ENCODE data around the gene SMYD2. TPM values are rescaled to one million over a fixed set of nuclear protein-coding genes. Genes with fewer than 3 reads are reported as not detected.

SMYD2 gene
- total RNA-seq, 2 experiments from 2014 or later = 20.8 to 26.5 TPM

GRCh38 chr1:214328770-214329469 lies 48.0 kb downstream of the SMYD2 start:
- POLR2A ChIA-PET = interaction anchor here (0.5 to 3.2 kb wide), 5 partner anchors 11 to 348 kb away, joined by 4 to 17 read pairs (median 4); no protein-coding TSS in a partner anchor
- H3K27ac ChIP-seq (ENCODE audit: low read depth, low read length, poor library complexity, severe bottlenecking) = no peak overlapping the region
- no peak overlapping the region for H2AFZ ChIP-seq (ENCODE audit: low read length)
- BruUV-seq (replicated peaks) = no TSS peak
- no peaks in the 10 kb centered on the region for H3K9me2 ChIP-seq (ENCODE audit: insufficient read depth, low read length)
- no peak overlapping the region for H3K4me2 ChIP-seq (ENCODE audit: low read length)
- H3K79me2 ChIP-seq (ENCODE audit: insufficient read depth, low read depth, low read length) = no peaks in the 10 kb centered on the region
- TF ChIP-seq EZH2phosphoT487 (IDR thresholded peaks at IDR 0.05; ENCODE audit: borderline replicate concordance, low read depth, low read length) = no peak
- peak; percentile 88 for TF ChIP-seq CTCF (conservative IDR thresholded peaks at IDR 0.05; ENCODE audit: low read length)
- H3K4me3 ChIP-seq (ENCODE audit: low read depth, low read length, poor library complexity, severe bottlenecking) = no peak overlapping the region
- peaks cover 13% of the 10 kb centered on the region; the same call in 1 of the 2 replicates for H3K36me3 ChIP-seq (ENCODE audit: insufficient read depth, low read length)
- H3K4me1 ChIP-seq (ENCODE audit: insufficient read depth, low read length, poor library complexity, severe bottlenecking) = peaks cover 22% of the 10 kb centered on the region
- H4K20me1 ChIP-seq (ENCODE audit: insufficient read depth, low read length) = no peaks in the 10 kb centered on the region; the same call in 1 of the 2 replicates
- peak; percentile 81 for DNase-seq (ENCODE audit: low spot score)
- CTCF ChIA-PET (ENCODE audit: unreplicated experiment) = interaction anchor here (1.0 to 8.4 kb wide), 3 partner anchors 11 to 115 kb away, joined by 3 to 76 read pairs (median 4); no protein-coding TSS in a partner anchor
- no peaks in the 10 kb centered on the region for H3K9me3 ChIP-seq (ENCODE audit: low read length)
- intact Hi-C loops (cut with micrococcal nuclease; ENCODE audit: unreplicated experiment) = loop anchor here (1.0 to 5.0 kb wide), 3 partner anchors 47 to 115 kb away; partner anchors contain the start of gene SMYD2

- no peak for DNase-seq (ENCODE audit: low spot score)
- Histone ChIP-seq H3K36me3 (ENCODE audit: insufficient read depth, low read length) (peaks cover 13% of the 10 kb centered on the region; the same call in 1 of the 2 replicates), H3K4me3 (ENCODE audit: low read depth, low read length, poor library complexity, severe bottlenecking) (no peak overlapping the region), H3K9me3 (ENCODE audit: low read length) (no peaks in the 10 kb centered on the region), H3K4me1 (ENCODE audit: insufficient read depth, low read length, poor library complexity, severe bottlenecking) (peaks cover 22% of the 10 kb centered on the region), H2AFZ (ENCODE audit: low read length) (no peak overlapping the region), H3K4me2 (ENCODE audit: low read length) (no peak overlapping the region), H4K20me1 (ENCODE audit: insufficient read depth, low read length) (no peaks in the 10 kb centered on the region; the same call in 1 of the 2 replicates), H3K27ac (ENCODE audit: low read depth, low read length, poor library complexity, severe bottlenecking) (no peak overlapping the region), H3K9me2 (ENCODE audit: insufficient read depth, low read length) (no peaks in the 10 kb centered on the region), H3K79me2 (ENCODE audit: insufficient read depth, low read depth, low read length) (no peaks in the 10 kb centered on the region)
- BruUV-seq (replicated peaks) = no TSS peak
- intact Hi-C loops (cut with micrococcal nuclease; ENCODE audit: unreplicated experiment) = loop anchor here (1.0 to 5.0 kb wide), 3 partner anchors 47 to 1198 kb away; partner anchors contain the start of gene SMYD2
- no peak for TF ChIP-seq EZH2phosphoT487 (IDR thresholded peaks at IDR 0.05; ENCODE audit: borderline replicate concordance, low read depth, low read length)
- TF ChIP-seq CTCF (conservative IDR thresholded peaks at IDR 0.05; ENCODE audit: low read length) = no peak
- ChIA-PET POLR2A (interaction anchor here (0.6 to 2.7 kb wide), 2 partner anchors 11 to 347 kb away, joined by 4 to 10 read pairs; no protein-coding TSS in a partner anchor), CTCF (ENCODE audit: unreplicated experiment) (interaction anchor here (1.2 to 8.4 kb wide), 2 partner anchors 10 to 70 kb away, joined by 4 to 76 read pairs; no protein-coding TSS in a partner anchor)
Observed at GRCh38 chr1:214329470-214330220, 48.7 kb downstream of the SMYD2 start.

All from OCI-LY7 (cell line).